DOHH2 (cell line): ENCODE data around the gene SLMAP.

Experiments
- CTCF ChIP-seq: fragments of 200-600 bp; sonication (generic); IDR thresholded peaks from one replicate; pipeline ENCODE4 v1.5.1; 2014; ENCODE audit warnings: antibody characterized with exemption, mild to moderate bottlenecking, low read depth, low read length; ENCODE audit not compliant: poor library complexity, severe bottlenecking
- EZH2phosphoT487 ChIP-seq: fragments of 200-600 bp; sonication (generic); IDR thresholded peaks from 2 replicates; pipeline ENCODE4 v1.6.1; 2017; ENCODE audit warnings: borderline replicate concordance, mild to moderate bottlenecking, antibody characterized with exemption, low read length, moderate library complexity, mixed read lengths

GRCh38 chr3:57755368-57755675 lies 787 bp upstream of the SLMAP start:
- TF ChIP-seq CTCF (no peak), EZH2phosphoT487 (no peak)
